IMR-90 (cell line): ENCODE measurements around the gene SLC25A25. TPM values are rescaled to one million over a fixed set of nuclear protein-coding genes. Genes with fewer than 3 reads are reported as not detected.

Source experiments
- ATAC-seq: fragments of 200-7000 bp; cut with Tn5 transposase; 2 replicates; pipeline ENCODE4 v1.9.1; 2020; ENCODE audit warnings: low read depth, mild to moderate bottlenecking, moderate library complexity
- BruUV-seq: library from RNA; stranded (reverse); fragments of 400-500 nt; replicated peaks from 2 replicates; lab custom pipeline; 2021; lab: Mats Ljungman, UMichigan
- CTCF ChIA-PET: fragments of 300-600 bp; formaldehyde crosslinking; extraction: SDS; loops from one replicate; lab custom pipeline; 2021; ENCODE audit warnings: antibody characterized with exemption; lab: Yijun Ruan, JAX
- POLR2A ChIA-PET: fragments of 300-600 bp; sonication (Branson Sonifier 250); formaldehyde crosslinking; loops from one replicate; lab custom pipeline; 2022; ENCODE audit warnings: antibody characterized with exemption; ENCODE audit not compliant: unreplicated experiment; lab: Charles Lee
- DNase-seq: peaks from one replicate; pipeline ENCODE4 v3.0.0; 2013
- H2AFZ ChIP-seq: replicated peaks from 2 replicates; pipeline ENCODE3; 2013; ENCODE audit warnings: low read length, mild to moderate bottlenecking; ENCODE audit not compliant: poor library complexity
- H2AK5ac ChIP-seq: 2 replicates; pipeline ENCODE4 v1.6.1; 2013; ENCODE audit warnings: low read depth, low read length, inconsistent platforms
- H2AK9ac ChIP-seq: replicated peaks from 2 replicates; pipeline ENCODE3; 2013; ENCODE audit warnings: mild to moderate bottlenecking, low read depth, low read length, moderate library complexity; ENCODE audit not compliant: poor library complexity
- H2BK120ac ChIP-seq: 2 replicates; pipeline ENCODE4 v1.6.1; 2013; ENCODE audit warnings: low read depth, low read length, inconsistent platforms
- H2BK15ac ChIP-seq: 3 replicates; pipeline ENCODE4 v1.6.1; 2013; ENCODE audit warnings: low read depth, low read length, inconsistent platforms
- H2BK20ac ChIP-seq: 2 replicates; pipeline ENCODE4 v1.6.1; 2013; ENCODE audit warnings: low read depth, mild to moderate bottlenecking, inconsistent platforms, low read length, moderate library complexity
- H2BK5ac ChIP-seq: 2 replicates; pipeline ENCODE4 v1.6.1; 2013; ENCODE audit warnings: mild to moderate bottlenecking, low read depth, low read length, inconsistent platforms; ENCODE audit not compliant: poor library complexity, severe bottlenecking
- H3K14ac ChIP-seq: replicated peaks from 2 replicates; pipeline ENCODE4 v1.6.1; 2013; ENCODE audit warnings: low read depth, low read length, inconsistent platforms
- H3K18ac ChIP-seq: 2 replicates; pipeline ENCODE4 v1.6.1; 2013; ENCODE audit warnings: low read depth, low read length, control low read depth
- H3K23ac ChIP-seq: 2 replicates; pipeline ENCODE4 v1.6.1; 2013; ENCODE audit warnings: low read depth, low read length, inconsistent platforms
- H3K27ac ChIP-seq: 2 replicates; pipeline ENCODE4 v1.5.1; 2013; ENCODE audit warnings: mild to moderate bottlenecking, control low read depth, low read length; ENCODE audit not compliant: insufficient read depth
- H3K27me3 ChIP-seq: 2 replicates; pipeline ENCODE4 v1.6.1; 2013; ENCODE audit warnings: low read length; ENCODE audit not compliant: control insufficient read depth, insufficient read depth
- H3K36me3 ChIP-seq: 2 replicates; pipeline ENCODE4 v1.6.1; 2013; ENCODE audit warnings: low read length, mixed read lengths; ENCODE audit not compliant: control insufficient read depth, insufficient read depth
- H3K4ac ChIP-seq: 2 replicates; pipeline ENCODE4 v1.6.1; 2013; ENCODE audit warnings: low read depth, low read length, inconsistent platforms
- H3K4me1 ChIP-seq: 2 replicates; pipeline ENCODE4 v1.6.1; 2013; ENCODE audit warnings: low read length, mixed read lengths; ENCODE audit not compliant: control insufficient read depth, insufficient read depth
- H3K4me2 ChIP-seq: 2 replicates; pipeline ENCODE4 v1.6.1; 2013; ENCODE audit warnings: low read depth, mild to moderate bottlenecking, control low read depth, low read length, moderate library complexity
- H3K4me3 ChIP-seq: 2 replicates; pipeline ENCODE4 v1.5.1; 2013; ENCODE audit warnings: low read depth, mild to moderate bottlenecking, control low read depth, low read length, moderate library complexity; ENCODE audit not compliant: insufficient read depth
- H3K56ac ChIP-seq: 2 replicates; pipeline ENCODE4 v1.6.1; 2013; ENCODE audit warnings: low read length, inconsistent platforms; ENCODE audit not compliant: insufficient read depth; ENCODE audit errors: extremely low read depth
- H3K79me1 ChIP-seq, 2 experiments: 2 replicates each; pipeline ENCODE4 v1.6.1; 2013; ENCODE audit warnings: low read length in 2 of 2, inconsistent platforms in 1 of 2, low read depth in 1 of 2
- H3K9ac ChIP-seq: 2 replicates; pipeline ENCODE4 v1.6.1; 2013; ENCODE audit warnings: low read depth, low read length, control low read depth
- H3K9me1 ChIP-seq: 2 replicates; pipeline ENCODE4 v1.6.1; 2013; ENCODE audit warnings: low read length, inconsistent platforms; ENCODE audit not compliant: insufficient read depth
- H3K9me3 ChIP-seq: 2 replicates; pipeline ENCODE4 v1.6.1; 2013; ENCODE audit warnings: low read length; ENCODE audit not compliant: control insufficient read depth, insufficient read depth
- H4K20me1 ChIP-seq: 2 replicates; pipeline ENCODE4 v1.6.1; 2013; ENCODE audit warnings: low read length, inconsistent platforms; ENCODE audit not compliant: insufficient read depth
- H4K5ac ChIP-seq: 2 replicates; pipeline ENCODE4 v1.6.1; 2013; ENCODE audit warnings: mild to moderate bottlenecking, low read depth, low read length, control low read depth
- H4K8ac ChIP-seq, 2 experiments: 2 replicates each; pipeline ENCODE4 v1.6.1; 2013; ENCODE audit warnings: low read depth in 2 of 2, low read length in 2 of 2, control low read depth in 1 of 2, inconsistent platforms in 1 of 2
- H4K91ac ChIP-seq: 2 replicates; pipeline ENCODE4 v1.6.1; 2013; ENCODE audit warnings: low read depth, low read length, inconsistent platforms; ENCODE audit not compliant: insufficient read depth
- CHD1 ChIP-seq: IDR thresholded peaks from 2 replicates; pipeline ENCODE4 v1.6.1; 2012; ENCODE audit warnings: low read depth, low read length, improper control_type of control experiment
- NFE2L2 ChIP-seq: fragments of 150-350 bp; IDR thresholded peaks from 2 replicates; pipeline ENCODE4 v1.6.1; 2016; ENCODE audit warnings: low read depth, mild to moderate bottlenecking, low read length
- RAD21 ChIP-seq: IDR thresholded peaks from 2 replicates; pipeline ENCODE4 v1.6.1; 2012; ENCODE audit warnings: low read length, improper control_type of control experiment
- RCOR1 ChIP-seq: IDR thresholded peaks from 2 replicates; pipeline ENCODE4 v1.6.1; 2012; ENCODE audit warnings: mild to moderate bottlenecking, low read length, improper control_type of control experiment; ENCODE audit not compliant: insufficient replicate concordance
- RFX5 ChIP-seq: IDR thresholded peaks from 2 replicates; pipeline ENCODE4 v1.8.0; 2012; ENCODE audit warnings: low read depth, mild to moderate bottlenecking, low read length, moderate library complexity
- SMC3 ChIP-seq: fragments of 150-350 bp; IDR thresholded peaks from 2 replicates; pipeline ENCODE4 v1.6.1; 2016; ENCODE audit warnings: low read depth, mild to moderate bottlenecking, antibody characterized with exemption, low read length, moderate library complexity
- WGBS, 2 experiments: methylation state at CpG; one replicate each; pipeline versions ENCODE4 v1.1.5 to v1.1.7; 2013; ENCODE audit warnings: missing lambda C conversion rate in 2 of 2; ENCODE audit not compliant: insufficient read length in 1 of 2; ENCODE audit errors: extremely low coverage in 2 of 2; 5-methylcytosine and 5-hydroxymethylcytosine counted together
- dilution Hi-C: fragments of 300-500 bp; cut with HindIII; formaldehyde crosslinking; loops from one replicate; pipeline ENCODE4 v1.14.3; 2018; ENCODE audit warnings: low sequenced_read_pairs; ENCODE audit not compliant: unreplicated experiment
- in situ Hi-C: fragments of 300-500 bp; cut with MboI; formaldehyde crosslinking; loops from 3 replicates; pipeline ENCODE4 v1.14.3; 2019; ENCODE audit warnings: low sequenced_read_pairs, inconsistent platforms, mixed read lengths
- intact Hi-C: fragments of 100-400 bp; cut with micrococcal nuclease; formaldehyde crosslinking; loops from 2 replicates; pipeline ENCODE4 v1.10.0; 2022
- polyA plus RNA-seq, 3 experiments: library from polyadenylated mRNA; depleted of rRNA; stranded (reverse); fragments of >200 nt; gene quantifications; 2 replicates each; pipeline ENCODE4 v1.2.3, GENCODE V29; 2012; ENCODE audit warnings: low replicate concordance in 1 of 3
- total RNA-seq: library from RNA; depleted of rRNA; stranded (reverse); fragments of >200 nt; gene quantifications from 2 replicates; pipeline ENCODE4 v1.2.3, GENCODE V29; 2012
- TF ChIP-seq, protein P1 (sequence below): conservative IDR thresholded peaks from 2 replicates; pipeline ENCODE4 v1.5.1; 2012; ENCODE audit warnings: mild to moderate bottlenecking, low read depth, low read length, improper control_type of control experiment
- TF ChIP-seq, protein P2 (sequence below): fragments of 150-350 bp; IDR thresholded peaks from 2 replicates; pipeline ENCODE4 v1.6.1; 2016; ENCODE audit warnings: low read depth, mild to moderate bottlenecking, low read length, moderate library complexity, borderline replicate concordance

Gene SLC25A25
- total and polyA plus RNA-seq, 2 of the 4 experiments (the other 2 are of a cell fraction): 14.0 to 17.9 TPM

DNA sequence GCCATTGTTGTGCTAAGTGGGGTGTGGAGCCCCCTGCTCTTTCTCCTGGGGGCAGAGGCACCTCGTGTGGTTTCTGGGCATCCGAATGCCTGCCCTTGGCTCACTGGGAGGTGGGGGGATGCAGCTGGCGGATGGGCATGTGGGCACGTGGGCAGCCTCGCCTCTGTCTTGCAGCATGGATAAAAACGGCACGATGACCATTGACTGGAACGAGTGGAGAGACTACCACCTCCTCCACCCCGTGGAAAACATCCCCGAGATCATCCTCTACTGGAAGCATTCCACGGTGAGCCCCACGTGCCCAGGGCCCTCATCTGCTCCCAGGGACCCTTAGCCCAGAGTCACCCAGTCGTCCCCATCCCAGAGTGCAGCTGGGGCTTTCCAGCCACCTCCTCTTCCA is 34.2 kb downstream of the SLC25A25 start:
- H2BK20ac ChIP-seq: no peak overlapping the region
- dilution Hi-C loops: no loop called here
- no peak for TF ChIP-seq SMC3
- TF ChIP-seq CHD1: no peak
- TF ChIP-seq NFE2L2: no peak
- TF ChIP-seq RCOR1: no peak
- TF ChIP-seq, protein P1, sequence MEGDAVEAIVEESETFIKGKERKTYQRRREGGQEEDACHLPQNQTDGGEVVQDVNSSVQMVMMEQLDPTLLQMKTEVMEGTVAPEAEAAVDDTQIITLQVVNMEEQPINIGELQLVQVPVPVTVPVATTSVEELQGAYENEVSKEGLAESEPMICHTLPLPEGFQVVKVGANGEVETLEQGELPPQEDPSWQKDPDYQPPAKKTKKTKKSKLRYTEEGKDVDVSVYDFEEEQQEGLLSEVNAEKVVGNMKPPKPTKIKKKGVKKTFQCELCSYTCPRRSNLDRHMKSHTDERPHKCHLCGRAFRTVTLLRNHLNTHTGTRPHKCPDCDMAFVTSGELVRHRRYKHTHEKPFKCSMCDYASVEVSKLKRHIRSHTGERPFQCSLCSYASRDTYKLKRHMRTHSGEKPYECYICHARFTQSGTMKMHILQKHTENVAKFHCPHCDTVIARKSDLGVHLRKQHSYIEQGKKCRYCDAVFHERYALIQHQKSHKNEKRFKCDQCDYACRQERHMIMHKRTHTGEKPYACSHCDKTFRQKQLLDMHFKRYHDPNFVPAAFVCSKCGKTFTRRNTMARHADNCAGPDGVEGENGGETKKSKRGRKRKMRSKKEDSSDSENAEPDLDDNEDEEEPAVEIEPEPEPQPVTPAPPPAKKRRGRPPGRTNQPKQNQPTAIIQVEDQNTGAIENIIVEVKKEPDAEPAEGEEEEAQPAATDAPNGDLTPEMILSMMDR: no peak
- no peak for TF ChIP-seq RAD21
- TF ChIP-seq RFX5: no peak
- TF ChIP-seq, protein P2, sequence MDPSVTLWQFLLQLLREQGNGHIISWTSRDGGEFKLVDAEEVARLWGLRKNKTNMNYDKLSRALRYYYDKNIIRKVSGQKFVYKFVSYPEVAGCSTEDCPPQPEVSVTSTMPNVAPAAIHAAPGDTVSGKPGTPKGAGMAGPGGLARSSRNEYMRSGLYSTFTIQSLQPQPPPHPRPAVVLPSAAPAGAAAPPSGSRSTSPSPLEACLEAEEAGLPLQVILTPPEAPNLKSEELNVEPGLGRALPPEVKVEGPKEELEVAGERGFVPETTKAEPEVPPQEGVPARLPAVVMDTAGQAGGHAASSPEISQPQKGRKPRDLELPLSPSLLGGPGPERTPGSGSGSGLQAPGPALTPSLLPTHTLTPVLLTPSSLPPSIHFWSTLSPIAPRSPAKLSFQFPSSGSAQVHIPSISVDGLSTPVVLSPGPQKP: no peak
- no peak overlapping the region for H3K23ac ChIP-seq
- peaks cover 56% of the 10 kb centered on the region for H3K36me3 ChIP-seq
- H3K4ac ChIP-seq: no peak overlapping the region
- no peak overlapping the region for H3K27ac ChIP-seq
- POLR2A ChIA-PET: no interaction called here
- H3K18ac ChIP-seq: no peak overlapping the region
- ATAC-seq (no peak), DNase-seq (no peak)
- peaks cover 45% of the 10 kb centered on the region for H4K20me1 ChIP-seq
- CTCF ChIA-PET: no interaction called here
- H4K91ac ChIP-seq: no peak overlapping the region
- H3K14ac ChIP-seq: no peak overlapping the region
- no peak overlapping the region for H2BK120ac ChIP-seq
- intact Hi-C loops: no loop called here
- no TSS peak for BruUV-seq
- no peak overlapping the region for H3K9ac ChIP-seq
- H4K5ac ChIP-seq: no peak overlapping the region
- no peak overlapping the region for H3K4me3 ChIP-seq
- peaks cover 25% of the 10 kb centered on the region for H3K4me1 ChIP-seq
- H2AK5ac ChIP-seq: no peak overlapping the region
- no peaks in the 10 kb centered on the region for H3K9me3 ChIP-seq
- H2AFZ ChIP-seq: no peak overlapping the region
- H2BK5ac ChIP-seq: no peak overlapping the region
- H2AK9ac ChIP-seq: peak overlapping the region; percentile 34
- H4K8ac ChIP-seq: no peak overlapping the region
- in situ Hi-C loops: no loop called here
- 94% methylated on average over 6 of the region's 13 CpGs; no CpG with 5 or more reads in 1 of the 2 experiments for WGBS, 2 experiments
- peaks cover 25% of the 10 kb centered on the region; the same call in 1 of the 2 replicates for H3K9me1 ChIP-seq
- H3K79me1 ChIP-seq: peaks cover 27 to 82% of the 10 kb centered on the region in 2 experiments
- no peaks in the 10 kb centered on the region for H3K27me3 ChIP-seq
- H3K56ac ChIP-seq: no peak overlapping the region
- H3K4me2 ChIP-seq: no peak overlapping the region
- H2BK15ac ChIP-seq: no peak overlapping the region
